Activated naive CD8-positive, alpha-beta T cell treated with anti-CD3 and anti-CD28 coated beads, Interleukin-2, amount 10 ng/mL, durations not matched to agents 7 days and 5 days (primary cell): Measurements from ENCODE around the gene PET100. TPM values are rescaled to one million over a fixed set of nuclear protein-coding genes. Genes with fewer than 3 reads are reported as not detected.

ENCODE experiments used
- ATAC-seq: fragments of 150-1000 bp; cut with Tn5 transposase; one replicate; pipeline ENCODE4 v1.10.0; 2021; ENCODE audit warnings: low read depth, moderate library complexity
- POLR2A ChIA-PET: fragments of 350-600 bp; sonication (Branson Sonifier 250); formaldehyde crosslinking; loops from one replicate; lab custom pipeline; 2021; ENCODE audit warnings: antibody characterized with exemption; lab: Charles Lee
- DNase-seq: peaks from one replicate; pipeline ENCODE4 v3.0.0; 2021
- H3K27ac Mint-ChIP-seq: one replicate; pipeline ENCODE4 v1.8.0; 2022; ENCODE audit warnings: mild to moderate bottlenecking, mixed read lengths
- H3K27me3 Mint-ChIP-seq: one replicate; pipeline ENCODE4 v1.8.0; 2022; ENCODE audit warnings: mild to moderate bottlenecking, moderate library complexity, mixed read lengths
- H3K36me3 Mint-ChIP-seq: one replicate; pipeline ENCODE4 v1.8.0; 2021; ENCODE audit warnings: mild to moderate bottlenecking, mixed read lengths
- H3K4me1 Mint-ChIP-seq: one replicate; pipeline ENCODE4 v1.8.0; 2021; ENCODE audit warnings: mixed read lengths
- H3K4me3 Mint-ChIP-seq: one replicate; pipeline ENCODE4 v1.8.0; 2022; ENCODE audit warnings: mild to moderate bottlenecking, moderate library complexity, mixed read lengths
- H3K9me3 Mint-ChIP-seq: one replicate; pipeline ENCODE4 v1.8.0; 2021; ENCODE audit warnings: mixed read lengths
- total RNA-seq, 2 experiments: library from RNA; stranded (reverse); gene quantifications; one replicate each; pipeline ENCODE4 v1.2.3, GENCODE V29; 2021

The PET100 gene, protein sequence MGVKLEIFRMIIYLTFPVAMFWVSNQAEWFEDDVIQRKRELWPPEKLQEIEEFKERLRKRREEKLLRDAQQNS
- total RNA-seq: 100 to 1,000 TPM; 134 to 158 TPM

DNA sequence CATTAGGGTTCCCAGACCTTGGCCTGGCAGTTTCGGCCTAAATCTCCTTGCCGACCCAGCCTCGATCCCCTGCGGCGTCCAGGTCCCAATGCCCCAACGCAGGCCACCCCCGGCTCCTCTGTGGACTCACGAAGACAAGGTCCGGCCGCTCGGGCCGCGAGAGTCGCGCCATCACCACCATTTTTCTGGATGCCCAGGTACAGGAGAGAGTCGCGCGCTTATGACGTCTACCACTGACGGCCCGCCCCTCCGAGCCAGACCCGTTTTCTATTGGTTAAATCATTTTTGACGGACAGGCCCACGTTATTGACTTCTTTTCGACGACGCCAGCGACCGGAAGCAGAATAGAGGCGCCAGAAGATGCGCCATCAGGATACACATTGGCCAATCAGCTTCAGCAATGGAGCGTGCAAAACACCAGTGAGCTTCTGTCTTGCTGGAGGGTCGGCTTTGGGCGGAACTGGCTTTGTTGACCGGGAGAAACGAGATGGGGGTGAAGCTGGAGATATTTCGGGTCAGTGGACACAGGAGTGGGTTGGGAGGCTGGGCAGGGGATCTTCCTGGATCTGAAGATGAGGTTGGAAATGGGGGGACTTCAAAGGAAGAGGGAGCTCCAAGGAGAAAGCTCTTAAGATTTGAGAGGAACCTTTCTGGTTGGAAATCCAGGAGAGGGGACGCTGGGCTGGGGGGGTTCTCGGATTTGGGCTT, at the start of gene PET100, which contains the start of gene XAB2:
Gene PET100, plus strand, starts transcription at position 447 of the 708 bp plus-strand sequence. Its CDS starts 41 bp downstream, at position 488.
Gene XAB2, minus strand, starts transcription at position 199 of the 708 bp plus-strand sequence. Its CDS starts 18 bp downstream, at position 181.
- Mint-ChIP-seq H3K9me3 (no peaks in the 10 kb centered on the region), H3K4me3 (peak within 1 kb of the TSS; percentile 98), H3K27me3 (no peaks in the 10 kb centered on the region), H3K27ac (peak within 1 kb of the TSS; percentile 100), H3K36me3 (peaks cover 6% of the 10 kb centered on the region), H3K4me1 (peaks cover 28% of the 10 kb centered on the region)
- peak; percentile 91 for DNase-seq
- peak; percentile 98 for ATAC-seq
- POLR2A ChIA-PET: interaction anchor here (0.7 to 2.5 kb wide), 19 partner anchors 9 to 284 kb away, joined by 3 to 16 read pairs (median 4); partner anchors contain the start of genes MCOLN1, RETN and TRAPPC5

DNA sequence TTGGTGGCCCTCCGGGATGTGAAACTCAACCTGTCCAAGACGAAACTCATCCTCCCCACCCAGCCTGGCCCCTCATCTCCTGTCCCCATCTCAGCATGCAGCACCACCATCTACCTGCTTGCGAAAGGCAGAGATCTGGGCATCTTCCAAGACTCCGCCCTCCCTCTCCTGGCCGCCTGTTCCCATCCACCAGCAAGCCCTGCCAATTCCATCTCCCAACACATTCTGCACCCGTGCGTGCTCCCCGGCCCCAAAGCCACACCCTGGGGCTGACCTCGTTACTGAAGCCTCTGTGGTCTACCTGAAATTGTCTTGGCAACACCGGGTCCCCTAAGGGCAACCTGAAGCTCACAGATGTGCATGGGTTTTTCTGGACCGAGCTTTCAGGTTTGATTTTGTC, 47.1 kb upstream of the PET100 start:
- H3K9me3 Mint-ChIP-seq: no peaks in the 10 kb centered on the region
- H3K27ac Mint-ChIP-seq: no peak overlapping the region
- POLR2A ChIA-PET: no interaction called here
- no peak for ATAC-seq
- no peaks in the 10 kb centered on the region for H3K36me3 Mint-ChIP-seq
- H3K4me3 Mint-ChIP-seq: no peak overlapping the region
- H3K27me3 Mint-ChIP-seq: peaks cover 4% of the 10 kb centered on the region
- no peak for DNase-seq
- H3K4me1 Mint-ChIP-seq: peaks cover 2% of the 10 kb centered on the region

DNA sequence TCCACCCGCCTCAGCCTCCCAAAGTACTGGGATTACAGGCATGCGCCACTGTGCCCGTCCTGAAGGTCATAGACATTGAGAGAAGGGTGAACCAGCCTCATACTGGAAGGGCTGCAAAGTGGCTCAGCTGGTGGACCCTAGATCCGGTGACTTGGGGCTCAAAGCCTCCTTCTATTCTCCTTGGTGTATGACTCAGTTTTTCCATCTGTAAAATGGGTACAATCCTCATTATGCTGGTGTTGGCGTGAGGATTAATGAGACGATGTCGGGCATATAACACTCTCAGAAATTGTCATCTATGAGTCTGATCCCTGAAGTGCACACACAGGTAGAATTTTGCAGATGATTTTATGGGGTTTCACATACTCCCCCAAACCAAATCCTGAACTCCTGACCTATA, 39.8 kb upstream of the PET100 start:
- ATAC-seq (no peak), DNase-seq (no peak)
- POLR2A ChIA-PET: no interaction called here
- no peak overlapping the region for H3K27ac Mint-ChIP-seq
- H3K4me1 Mint-ChIP-seq: no peaks in the 10 kb centered on the region
- no peaks in the 10 kb centered on the region for H3K36me3 Mint-ChIP-seq
- peaks cover 14% of the 10 kb centered on the region for H3K27me3 Mint-ChIP-seq
- H3K4me3 Mint-ChIP-seq: no peak overlapping the region
- no peaks in the 10 kb centered on the region for H3K9me3 Mint-ChIP-seq

DNA sequence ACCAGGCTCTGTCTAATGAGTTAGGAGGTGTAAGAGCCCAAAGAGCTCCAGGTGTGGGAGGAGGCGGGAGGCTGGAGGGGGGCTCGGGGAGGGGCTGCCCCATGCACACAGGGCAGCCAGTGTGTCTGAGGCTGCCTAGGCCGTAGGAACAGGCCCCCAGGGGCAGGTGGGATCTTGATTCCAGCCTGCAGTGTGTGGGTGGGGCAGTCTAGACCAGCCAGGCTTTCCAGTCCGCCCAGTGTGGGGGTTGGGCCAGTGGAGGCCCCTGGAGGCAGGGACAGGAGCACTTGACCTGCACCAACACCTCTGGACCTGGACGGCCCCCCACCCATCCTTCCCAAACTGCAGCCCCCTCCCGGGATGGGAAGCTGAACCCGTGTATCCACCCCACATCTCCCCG, 39.3 kb upstream of the PET100 start:
- POLR2A ChIA-PET: no interaction called here
- Mint-ChIP-seq H3K36me3 (no peaks in the 10 kb centered on the region), H3K9me3 (no peaks in the 10 kb centered on the region), H3K27ac (no peak overlapping the region), H3K4me1 (peaks cover 2% of the 10 kb centered on the region), H3K4me3 (no peak overlapping the region), H3K27me3 (peaks cover 19% of the 10 kb centered on the region)
- ATAC-seq (no peak), DNase-seq (no peak)

DNA sequence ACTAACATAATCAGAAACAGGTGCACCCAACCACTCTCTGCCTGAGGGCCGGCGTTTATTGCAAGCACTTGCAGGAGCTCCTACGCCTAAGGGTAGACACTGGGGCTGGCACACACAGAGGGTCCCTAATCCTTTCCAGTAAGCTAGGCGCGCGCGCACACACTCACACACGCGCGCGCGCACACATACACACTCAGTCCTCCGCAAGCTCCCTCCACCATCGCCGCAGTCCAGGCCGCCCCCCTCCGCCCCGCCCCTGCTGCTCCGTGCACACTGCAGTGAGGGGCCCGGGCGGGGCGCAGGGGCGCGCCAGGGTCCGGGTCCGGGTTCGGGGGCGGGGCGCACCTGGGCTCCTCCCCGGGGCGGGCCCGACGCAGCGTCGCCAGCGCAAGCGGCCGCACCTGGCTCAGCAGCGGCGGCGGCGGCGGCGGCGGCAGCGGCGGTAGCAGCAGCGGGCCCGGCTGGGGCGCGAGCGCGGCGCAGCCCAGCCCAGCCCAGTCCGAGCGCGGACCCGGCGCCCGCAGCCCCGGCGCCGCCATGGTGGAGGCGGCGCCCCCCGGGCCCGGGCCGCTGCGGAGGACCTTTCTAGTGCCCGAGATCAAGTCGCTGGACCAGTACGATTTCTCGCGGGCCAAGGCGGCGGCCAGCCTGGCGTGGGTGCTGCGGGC, 34.0 kb upstream of the PET100 start, which contains the start of gene CAMSAP3:
Gene CAMSAP3, plus strand, starts transcription at position 398 of the 668 bp plus-strand sequence. Its CDS starts 140 bp downstream, at position 538.
- no peaks in the 10 kb centered on the region for H3K9me3 Mint-ChIP-seq
- POLR2A ChIA-PET: interaction anchor here (0.7 kb wide), 1 partner anchor 40 kb away, joined by 4 read pairs; no protein-coding TSS in a partner anchor
- H3K4me3 Mint-ChIP-seq: peak within 1 kb of the TSS; percentile 63
- ATAC-seq (peak; percentile 81), DNase-seq (peak; percentile 75)
- no peaks in the 10 kb centered on the region for H3K36me3 Mint-ChIP-seq
- peaks cover 43% of the 10 kb centered on the region for H3K27me3 Mint-ChIP-seq
- H3K4me1 Mint-ChIP-seq: peaks cover 3% of the 10 kb centered on the region
- H3K27ac Mint-ChIP-seq: no peak within 1 kb of the TSS

DNA sequence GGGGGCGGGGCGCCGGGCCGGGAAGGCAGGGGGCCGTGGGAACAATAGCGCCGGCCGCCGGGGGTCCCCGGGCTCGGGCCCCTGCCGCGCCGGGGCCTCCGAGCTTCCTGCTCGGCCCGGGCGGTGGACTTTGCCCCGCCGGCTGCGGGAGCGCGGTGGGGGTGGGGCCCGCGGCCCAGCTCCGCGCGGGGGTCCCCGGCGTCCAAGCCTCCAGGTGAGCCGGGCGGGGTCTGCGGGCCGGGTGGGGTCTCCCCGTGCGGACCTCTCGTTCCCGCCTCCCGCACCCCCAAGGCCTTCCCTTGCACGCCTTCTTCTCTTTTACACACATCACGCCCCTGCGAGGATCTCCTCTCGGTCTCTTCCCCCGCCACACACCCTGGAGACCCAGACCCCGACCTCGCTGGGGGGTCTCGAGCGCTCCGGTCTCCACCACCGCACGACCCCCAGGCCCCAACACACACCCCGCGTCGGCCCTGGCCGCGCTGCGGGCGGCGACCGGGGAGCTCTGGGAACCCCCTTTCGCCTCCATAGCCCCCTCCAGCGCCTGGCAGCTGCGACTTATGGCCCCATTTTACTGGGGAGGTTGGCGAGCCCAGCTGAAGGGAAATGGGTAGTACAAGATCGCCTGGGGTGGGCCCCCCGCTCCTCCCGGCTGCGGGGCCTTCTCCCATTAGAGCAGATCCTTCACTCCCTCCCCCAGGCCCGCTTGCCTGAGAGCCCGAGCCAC, 33.2 kb upstream of the PET100 start:
- H3K4me3 Mint-ChIP-seq: peak overlapping the region; percentile 63

DNA sequence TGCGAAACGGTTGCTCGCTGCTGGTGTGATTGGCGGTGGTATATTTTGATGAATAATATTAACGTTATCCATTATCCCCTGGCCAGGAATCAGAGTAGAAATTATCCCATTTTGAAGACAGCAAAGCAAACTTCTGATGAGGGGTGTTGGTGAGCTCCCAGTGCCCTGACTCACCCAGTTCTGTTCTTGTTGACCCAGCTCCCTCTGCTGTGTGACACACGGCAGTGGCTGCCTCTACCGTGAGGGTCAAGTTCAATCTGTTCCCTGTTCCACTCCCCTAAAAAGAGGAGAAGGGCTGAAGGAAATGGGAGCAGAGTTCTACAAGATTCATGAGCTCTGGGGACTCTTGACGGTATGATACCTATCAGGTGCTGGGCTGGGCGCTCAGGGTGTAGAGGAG, 31.9 kb upstream of the PET100 start:
- H3K4me3 Mint-ChIP-seq: no peak overlapping the region
- no peak for ATAC-seq
- H3K27me3 Mint-ChIP-seq: peaks cover 46% of the 10 kb centered on the region
- H3K27ac Mint-ChIP-seq: no peak overlapping the region
- no peak for DNase-seq
- peaks cover 5% of the 10 kb centered on the region for H3K4me1 Mint-ChIP-seq
- H3K36me3 Mint-ChIP-seq: no peaks in the 10 kb centered on the region
- POLR2A ChIA-PET: no interaction called here
- H3K9me3 Mint-ChIP-seq: no peaks in the 10 kb centered on the region

More for the DNA sequence above, 33.2 kb upstream of the PET100 start:
- H3K27me3 Mint-ChIP-seq: peaks cover 43% of the 10 kb centered on the region
- no peak overlapping the region for H3K27ac Mint-ChIP-seq
- ATAC-seq (no peak), DNase-seq (no peak)
- POLR2A ChIA-PET: interaction anchor here (0.6 kb wide), 1 partner anchor 12 kb away, joined by 4 read pairs; no protein-coding TSS in a partner anchor
- no peaks in the 10 kb centered on the region for H3K9me3 Mint-ChIP-seq
- peaks cover 3% of the 10 kb centered on the region for H3K4me1 Mint-ChIP-seq
- no peaks in the 10 kb centered on the region for H3K36me3 Mint-ChIP-seq

DNA sequence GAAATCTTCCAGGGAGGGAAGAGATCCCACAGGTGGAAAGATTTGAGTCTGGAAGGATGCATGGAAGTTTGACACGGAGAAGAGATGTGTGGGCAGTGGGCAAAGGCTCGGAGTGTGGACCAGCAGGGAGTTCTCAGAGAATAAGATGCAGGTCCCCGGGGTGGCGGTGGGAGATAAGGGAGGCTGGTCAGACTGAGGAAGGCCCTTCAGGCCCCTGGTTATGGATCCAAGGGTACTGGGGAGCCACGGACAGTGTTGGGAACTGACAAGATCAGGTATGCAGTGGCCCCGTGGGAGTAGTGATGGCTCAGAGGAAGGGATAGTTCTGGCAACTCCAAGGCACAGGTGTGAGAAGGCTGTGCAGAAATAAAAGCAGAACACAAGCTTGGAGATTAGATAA, 31.4 kb upstream of the PET100 start:
- Mint-ChIP-seq H3K4me3 (no peak overlapping the region), H3K4me1 (peaks cover 5% of the 10 kb centered on the region), H3K36me3 (no peaks in the 10 kb centered on the region), H3K27ac (no peak overlapping the region), H3K27me3 (peaks cover 45% of the 10 kb centered on the region), H3K9me3 (no peaks in the 10 kb centered on the region)
- POLR2A ChIA-PET: no interaction called here
- ATAC-seq (no peak), DNase-seq (no peak)

DNA sequence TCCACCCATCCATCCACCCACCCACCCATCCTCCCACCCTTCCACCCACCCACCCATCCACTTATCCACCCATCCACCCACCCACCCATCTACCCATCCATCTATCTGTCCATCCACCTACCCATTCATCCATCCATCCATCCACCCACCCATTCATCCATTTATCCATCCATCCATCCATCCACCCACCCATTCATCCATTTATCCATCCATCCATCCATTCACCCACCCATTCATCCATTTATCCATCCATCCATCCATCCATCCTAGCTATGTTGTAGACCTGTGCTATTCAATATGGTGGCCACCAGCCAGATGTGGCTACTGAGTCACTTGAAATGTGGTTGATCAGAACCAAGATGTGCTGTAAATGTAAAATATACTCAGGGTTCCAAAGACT, 28.9 kb upstream of the PET100 start:
- no peak overlapping the region for H3K27ac Mint-ChIP-seq
- H3K9me3 Mint-ChIP-seq: no peaks in the 10 kb centered on the region
- DNase-seq (no peak), ATAC-seq (no peak)
- peaks cover 3% of the 10 kb centered on the region for H3K4me1 Mint-ChIP-seq
- H3K36me3 Mint-ChIP-seq: no peaks in the 10 kb centered on the region
- H3K27me3 Mint-ChIP-seq: peaks cover 25% of the 10 kb centered on the region
- POLR2A ChIA-PET: no interaction called here
- no peak overlapping the region for H3K4me3 Mint-ChIP-seq

DNA sequence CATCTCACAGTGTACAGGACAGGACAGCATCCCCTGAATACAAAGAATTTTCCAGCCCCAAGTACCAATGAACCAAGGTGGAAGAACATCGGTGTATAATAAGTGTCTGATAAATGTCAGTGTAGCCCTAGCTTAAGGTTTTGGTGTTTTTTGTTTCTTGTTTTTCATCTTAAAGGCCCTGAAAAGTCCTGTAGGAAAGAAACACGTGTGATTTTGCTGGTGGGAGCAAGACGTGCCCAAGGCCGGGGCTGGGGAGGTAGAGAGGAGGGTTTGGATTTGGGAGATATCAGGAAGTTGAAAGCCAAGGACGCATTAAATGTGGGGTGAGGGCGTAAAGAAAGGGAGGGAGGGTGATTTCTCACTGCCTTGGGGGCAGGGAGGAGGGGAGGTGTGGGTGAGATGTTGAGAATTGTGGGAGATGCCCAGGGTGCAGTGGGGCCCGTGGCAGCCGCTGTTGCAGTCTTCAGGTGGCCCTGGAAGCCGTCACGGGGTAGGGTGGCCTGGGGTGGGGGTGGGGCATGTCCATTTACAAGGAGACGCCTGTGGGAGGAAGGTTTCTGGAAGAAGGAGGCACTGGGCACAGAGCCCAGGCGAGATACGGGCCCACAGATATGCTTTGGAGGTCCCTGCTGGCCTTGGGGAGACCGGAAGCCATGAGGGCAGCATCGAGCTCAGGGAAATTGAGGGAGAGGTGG, 27.2 kb upstream of the PET100 start:
- Mint-ChIP-seq H3K27me3 (peaks cover 14% of the 10 kb centered on the region), H3K36me3 (no peaks in the 10 kb centered on the region), H3K4me3 (no peak overlapping the region), H3K27ac (no peak overlapping the region), H3K9me3 (no peaks in the 10 kb centered on the region), H3K4me1 (peaks cover 3% of the 10 kb centered on the region)
- no peak for DNase-seq
- ATAC-seq: no peak
- POLR2A ChIA-PET: interaction anchor here (0.6 to 0.9 kb wide), 2 partner anchors 28 to 48 kb away, joined by 3 read pairs; partner anchors contain the start of gene PET100

DNA sequence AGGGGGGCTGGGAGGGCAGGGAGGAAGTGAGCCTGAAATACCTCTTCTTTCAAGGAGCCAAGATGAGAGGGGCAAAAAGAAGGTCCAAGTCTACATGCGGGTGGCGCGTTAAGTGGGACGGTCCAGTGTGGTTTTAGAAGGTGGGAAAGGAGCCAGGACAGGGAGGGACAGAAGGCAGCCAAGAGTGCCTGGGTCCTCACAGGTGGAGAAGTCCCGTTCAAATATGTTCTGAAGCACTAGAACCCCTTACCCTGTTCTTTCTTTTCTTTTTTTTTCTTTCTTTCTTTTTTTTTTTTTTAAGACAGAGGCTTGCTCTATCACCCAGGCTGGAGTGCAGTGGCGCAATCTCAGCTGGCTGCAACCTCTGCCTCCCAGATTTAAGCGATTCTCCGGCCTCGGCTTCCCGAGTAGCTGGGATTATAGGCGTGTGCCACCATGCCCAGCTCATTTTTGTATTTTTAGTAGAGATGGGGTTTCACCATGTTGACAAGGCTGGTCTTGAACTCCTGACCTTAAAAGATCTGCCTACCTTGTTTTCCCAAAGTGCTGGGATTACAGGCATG, 26.6 kb upstream of the PET100 start:
- DNase-seq: no peak
- Mint-ChIP-seq H3K36me3 (no peaks in the 10 kb centered on the region), H3K4me3 (no peak overlapping the region), H3K27ac (no peak overlapping the region), H3K4me1 (peaks cover 3% of the 10 kb centered on the region), H3K27me3 (peaks cover 8% of the 10 kb centered on the region), H3K9me3 (no peaks in the 10 kb centered on the region)
- no peak for ATAC-seq
- POLR2A ChIA-PET: interaction anchor here (0.6 to 0.9 kb wide), 2 partner anchors 11 to 27 kb away, joined by 3 read pairs; partner anchors contain the start of gene PET100

DNA sequence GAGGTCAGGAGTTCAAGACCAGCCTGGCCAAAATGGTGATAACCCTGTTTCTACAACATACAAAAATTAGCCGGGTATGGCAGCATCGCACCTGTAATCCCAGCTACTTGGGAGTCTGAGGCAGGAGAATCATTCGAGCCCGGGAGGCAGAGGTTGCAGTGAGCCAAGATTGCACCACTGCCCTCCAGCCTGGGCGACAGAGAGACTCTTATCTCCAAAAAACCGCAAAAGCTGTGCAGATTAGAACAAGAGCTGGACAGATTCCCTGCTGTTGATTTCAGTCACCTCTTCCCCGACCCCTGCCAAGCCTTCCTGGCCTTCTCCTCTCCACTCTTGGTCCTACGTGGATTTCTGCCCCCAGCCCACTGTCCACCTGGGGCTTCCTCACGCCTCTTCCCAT, 25.7 kb upstream of the PET100 start:
- H3K9me3 Mint-ChIP-seq: no peaks in the 10 kb centered on the region
- H3K27ac Mint-ChIP-seq: no peak overlapping the region
- H3K27me3 Mint-ChIP-seq: peaks cover 3% of the 10 kb centered on the region
- ATAC-seq (no peak), DNase-seq (no peak)
- no peak overlapping the region for H3K4me3 Mint-ChIP-seq
- POLR2A ChIA-PET: no interaction called here
- peaks cover 3% of the 10 kb centered on the region for H3K4me1 Mint-ChIP-seq
- no peaks in the 10 kb centered on the region for H3K36me3 Mint-ChIP-seq
